HG03571 (cell line): Measurements from ENCODE around the gene SST.

Source experiments
- ATAC-seq: cut with Tn5 transposase; IDR thresholded peaks from one replicate; pipeline ENCODE4 v1.9.1; 2021; ENCODE audit not compliant: unreplicated experiment

SST gene

DNA sequence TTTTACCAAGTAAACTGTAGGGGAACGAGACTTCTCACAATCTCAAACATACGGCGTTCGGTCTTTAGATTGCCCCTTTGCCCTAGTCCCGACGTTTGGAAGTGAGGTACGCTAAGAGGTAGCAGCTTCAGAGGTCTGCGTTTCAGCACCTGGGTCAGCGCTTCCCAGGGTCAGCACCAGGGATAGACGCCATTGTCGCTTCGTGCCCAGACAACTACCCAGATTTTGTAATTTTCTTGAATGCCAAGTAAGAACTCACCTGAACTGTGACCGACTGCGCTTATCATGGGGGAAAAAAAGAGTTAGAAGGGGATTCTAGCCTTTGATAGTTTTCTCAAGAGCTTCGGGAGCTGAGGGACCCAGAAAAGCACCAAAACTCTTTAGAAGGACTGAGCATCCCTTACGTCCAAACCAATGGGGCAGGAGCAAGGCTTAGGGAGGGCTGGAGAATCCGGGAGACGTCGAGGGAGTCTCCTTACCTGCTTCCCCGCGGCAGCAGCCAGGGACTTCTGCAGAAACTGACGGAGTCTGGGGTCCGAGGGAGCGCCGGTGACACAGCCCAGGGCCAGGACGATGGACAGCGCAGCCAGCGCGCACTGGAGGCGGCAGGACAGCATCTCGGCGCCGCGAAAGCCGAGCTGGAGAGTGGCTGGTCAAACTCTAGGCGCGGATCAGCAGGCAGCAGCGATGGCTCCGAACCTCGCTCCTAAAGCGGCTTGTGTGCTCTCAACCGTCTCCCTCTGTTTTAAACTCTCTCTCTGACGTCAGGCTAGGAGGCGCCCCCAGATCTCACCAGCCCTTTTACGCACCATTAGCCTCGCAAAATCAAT lies at the start of gene SST:
SST (minus strand) TSS at position 720 of the 830 bp plus-strand sequence; CDS start at position 617, 103 bp downstream.
- ATAC-seq, result no peak

DNA sequence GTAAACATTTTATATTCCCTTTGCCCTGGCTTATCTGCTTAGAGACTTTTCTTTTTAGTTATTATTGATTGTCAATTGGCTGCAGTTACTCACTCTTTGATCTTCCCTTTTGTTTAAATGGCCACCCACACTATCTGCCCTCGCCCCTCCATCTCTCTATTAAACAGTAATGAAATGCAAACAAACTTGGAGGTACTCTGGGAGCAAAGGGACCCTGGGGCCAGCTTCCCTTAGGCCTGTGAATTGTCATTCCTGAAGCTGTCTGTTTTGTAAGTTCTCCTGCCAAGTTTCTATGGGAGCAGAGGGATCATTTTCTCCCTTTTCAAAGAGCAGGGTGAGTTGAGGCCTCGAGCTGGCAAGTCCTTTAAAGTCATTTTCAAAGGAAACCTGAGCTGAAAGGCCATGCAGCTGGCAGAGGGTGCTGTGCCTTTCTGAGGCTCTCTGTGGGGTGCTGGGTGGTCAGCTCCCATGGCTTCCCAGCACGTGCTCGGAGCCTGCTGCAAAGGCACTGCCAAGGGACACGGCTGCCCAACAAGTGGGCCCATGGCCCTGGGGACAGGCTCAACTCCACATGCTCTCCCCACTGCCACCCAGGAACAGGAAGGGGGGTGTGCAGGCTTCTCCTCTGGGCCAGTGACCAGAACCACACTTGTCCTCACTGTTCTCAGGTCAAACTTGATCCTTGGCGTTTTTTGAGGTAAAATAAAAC lies 49.6 kb upstream of the SST start:
- ATAC-seq, result no peak

DNA sequence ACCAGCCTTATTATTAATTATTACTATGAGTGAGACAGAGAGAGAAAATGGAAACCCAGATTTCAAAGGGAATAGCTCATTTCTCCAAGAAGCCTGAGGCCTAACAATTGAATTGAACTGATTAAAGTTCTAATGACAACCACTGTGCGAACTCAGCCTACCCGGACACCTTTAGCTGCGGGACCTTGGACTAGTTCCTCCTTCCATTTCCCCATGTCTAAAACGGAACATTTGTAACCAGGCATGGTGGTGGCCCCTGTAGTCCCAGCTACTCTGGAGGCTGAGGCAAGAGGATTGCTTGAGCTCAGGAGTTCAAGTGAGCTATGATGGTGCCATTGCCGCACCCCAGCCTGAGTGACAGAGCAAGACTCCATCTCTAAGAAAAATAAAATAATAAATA lies 48.6 kb upstream of the SST start:
- ATAC-seq, result no peak

DNA sequence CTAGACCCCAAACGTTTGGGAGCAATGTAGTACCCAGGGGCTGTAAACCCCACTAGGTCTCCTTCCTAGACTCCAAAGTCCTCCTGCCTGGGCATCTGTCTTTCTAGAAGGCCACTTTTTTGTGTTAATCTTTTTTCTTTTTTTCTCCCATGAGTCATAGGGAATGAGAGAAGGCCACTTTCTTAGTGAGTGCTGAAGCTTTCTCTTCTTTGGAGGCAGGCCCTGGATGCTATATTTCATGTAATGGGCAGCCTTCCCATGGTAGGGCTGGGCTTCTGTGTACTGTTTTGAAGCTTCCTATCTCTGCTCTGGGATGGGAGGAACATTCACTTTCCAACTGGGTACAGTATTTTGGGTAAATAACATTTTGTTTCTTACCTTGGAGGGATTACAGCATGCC lies 47.4 kb upstream of the SST start:
- ATAC-seq, result no peak

DNA sequence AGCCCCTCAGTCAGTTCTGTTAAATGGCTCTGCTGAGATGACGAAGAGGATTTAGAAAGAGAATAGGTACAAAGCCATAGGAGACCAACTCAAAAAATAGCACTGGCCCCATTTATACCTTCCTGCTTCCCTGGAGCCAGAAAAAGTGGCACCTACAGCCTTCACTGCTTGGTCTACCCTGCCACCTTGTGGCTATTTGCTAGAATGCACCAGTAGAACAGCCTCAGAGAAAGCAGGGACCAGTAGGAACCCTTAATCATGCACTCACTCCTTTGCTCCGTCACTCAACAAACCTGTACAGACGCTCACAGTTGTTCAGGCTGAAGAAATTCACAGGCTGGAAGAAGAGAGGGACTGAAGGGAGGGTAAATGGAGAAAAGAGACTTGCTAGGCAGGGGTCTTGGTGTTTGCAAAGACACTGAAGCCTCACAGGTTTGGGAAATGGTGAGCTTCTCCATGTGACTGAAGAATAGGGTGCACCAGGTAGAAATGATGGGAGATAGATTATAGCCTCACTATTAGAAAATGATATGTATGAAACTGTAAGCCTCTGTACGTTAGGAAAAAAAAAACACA lies 44.3 kb upstream of the SST start:
- peak; percentile 81 for ATAC-seq

DNA sequence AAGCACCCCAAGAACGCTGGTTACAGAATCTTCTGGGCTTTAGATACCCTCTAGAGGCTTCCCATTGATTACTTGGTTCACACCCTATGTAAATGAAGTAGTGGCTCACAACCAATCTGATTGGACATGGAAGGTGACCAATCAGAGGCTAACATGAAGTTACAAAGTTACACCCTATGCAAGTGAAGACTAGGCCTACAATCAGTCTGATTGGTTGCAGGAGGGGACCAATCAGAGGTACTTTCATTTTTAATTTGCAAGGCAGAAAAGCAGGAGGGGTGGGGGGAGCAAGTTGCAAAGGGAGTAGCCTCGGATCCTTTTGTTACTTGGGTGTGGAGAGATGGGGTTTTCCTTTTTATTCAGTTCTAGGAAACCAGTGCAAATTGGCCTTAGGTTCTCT lies 43.3 kb upstream of the SST start:
- no peak for ATAC-seq

DNA sequence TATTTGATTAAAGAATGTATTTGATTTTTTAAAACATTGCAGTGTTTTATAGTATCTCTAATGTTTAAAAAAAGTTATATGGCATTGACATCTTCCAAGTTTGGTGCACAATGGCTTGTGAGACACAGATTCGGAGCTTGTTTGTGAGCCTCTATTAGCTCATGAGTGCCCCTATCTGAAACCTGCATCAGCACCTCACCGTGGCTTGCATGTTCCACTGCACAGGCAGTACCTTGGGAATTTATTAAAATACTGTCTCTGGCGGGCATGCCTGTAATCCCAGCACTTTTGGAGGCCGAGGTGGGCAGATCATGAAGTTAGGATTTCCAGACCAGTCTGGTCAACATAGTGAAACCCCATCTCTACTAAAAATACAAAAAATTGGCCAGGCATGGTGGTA lies 39.0 kb upstream of the SST start:
- ATAC-seq, result no peak

DNA sequence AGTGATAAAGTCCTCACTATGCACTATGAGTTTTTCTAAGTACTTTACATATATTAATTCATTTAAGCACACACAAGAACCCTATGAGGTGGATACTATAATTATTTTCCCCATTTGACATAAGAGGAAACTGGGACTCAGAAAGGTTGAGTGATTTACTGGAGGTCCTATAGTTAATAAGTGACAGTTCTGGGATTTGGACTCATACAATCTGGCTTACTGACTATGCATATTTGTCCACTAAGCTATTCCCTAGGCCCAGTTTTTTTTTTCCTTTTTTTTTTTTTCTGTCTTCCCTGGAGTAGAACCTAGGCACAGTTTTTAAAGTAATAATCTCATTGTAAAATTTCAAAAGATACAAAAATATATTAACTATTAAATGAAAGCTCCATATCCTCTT lies 38.5 kb upstream of the SST start:
- ATAC-seq, result no peak

DNA sequence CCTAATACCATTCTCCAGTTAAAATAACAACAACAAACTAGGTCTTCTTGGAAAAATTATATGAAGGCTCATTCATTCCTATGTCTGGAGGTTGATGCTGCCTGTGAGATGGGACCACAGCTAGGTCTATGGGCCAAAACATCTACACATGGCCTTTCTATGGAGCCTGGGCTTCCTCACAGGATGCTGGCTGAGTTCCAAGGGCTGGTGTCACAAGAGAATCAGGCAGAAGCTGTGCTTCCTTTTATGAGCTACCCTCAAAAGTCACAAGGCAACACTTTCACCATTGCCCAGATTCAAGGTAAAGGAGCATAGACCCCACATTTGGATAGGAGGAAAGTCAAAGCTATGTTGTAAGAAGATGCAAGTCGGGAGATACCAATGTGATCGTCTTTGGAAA lies 36.8 kb upstream of the SST start:
- ATAC-seq, result no peak

DNA sequence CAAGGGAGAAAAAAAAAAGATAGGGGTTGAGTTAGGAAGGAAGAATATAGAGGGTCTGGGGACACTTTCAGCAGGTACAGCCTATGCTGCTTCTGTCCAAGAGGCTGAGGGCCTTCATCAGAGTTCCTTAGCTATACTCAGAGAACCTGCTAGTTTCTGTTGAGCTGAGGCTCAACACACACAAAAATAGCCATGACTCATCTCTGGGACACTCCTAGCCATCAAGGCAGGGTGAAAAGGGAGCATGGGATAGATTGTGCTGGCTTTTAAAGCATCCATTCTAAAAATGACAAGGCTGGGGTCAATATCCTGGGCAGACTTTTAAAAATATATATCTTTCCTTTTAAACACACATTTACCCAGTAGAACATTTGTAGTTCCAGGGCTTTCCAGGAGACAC lies 35.0 kb upstream of the SST start:
- no peak for ATAC-seq

DNA sequence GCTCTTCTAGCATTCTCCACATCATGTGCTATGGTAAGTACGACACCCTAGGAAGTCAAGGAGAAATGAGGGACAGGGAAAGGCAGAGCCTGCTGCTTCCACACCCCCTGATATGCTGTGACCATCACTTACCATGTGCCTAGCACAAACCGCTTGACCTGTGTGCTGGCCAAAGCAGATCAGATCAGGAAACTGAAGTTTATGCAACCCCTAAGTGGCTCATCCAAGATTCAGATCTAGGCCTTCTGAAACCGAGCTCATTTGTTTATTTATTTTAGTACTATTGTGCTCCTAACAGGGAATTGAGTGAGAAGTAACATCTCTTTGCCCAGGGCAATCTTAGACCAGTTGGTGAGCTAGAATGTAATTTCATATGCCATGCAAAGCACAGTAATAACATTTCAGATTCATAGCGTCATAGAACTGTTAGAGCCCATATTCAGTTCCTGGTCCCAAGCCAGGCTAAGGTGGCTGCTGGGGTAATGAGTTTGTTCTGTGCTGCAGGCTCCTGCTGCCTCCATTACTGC lies 32.4 kb upstream of the SST start, which contains the start of gene RTP2:
RTP2 (minus strand) TSS at position 51 of the 527 bp plus-strand sequence. CDS start 429 bp downstream, outside the sequence.
- no peak for ATAC-seq

DNA sequence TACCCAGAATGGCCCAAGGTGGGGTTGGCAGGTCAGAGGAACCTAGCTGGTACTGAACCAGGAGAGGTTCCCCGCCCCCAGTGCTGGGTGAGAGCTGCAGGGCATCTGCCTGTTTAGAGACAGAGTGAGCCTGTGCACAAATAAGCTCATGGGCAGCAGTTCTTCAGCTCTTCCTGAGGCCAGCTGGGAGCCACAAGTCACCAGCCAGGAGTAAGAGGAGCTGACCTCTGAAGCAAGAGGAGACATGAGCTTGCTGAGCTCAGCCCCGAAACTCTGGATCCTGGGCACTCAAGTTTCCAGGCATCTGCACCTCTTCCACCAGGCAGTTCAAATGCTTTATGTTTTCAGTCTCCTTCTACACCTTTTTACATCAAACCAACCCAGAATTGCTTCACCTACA lies 30.1 kb upstream of the SST start:
- no peak for ATAC-seq

DNA sequence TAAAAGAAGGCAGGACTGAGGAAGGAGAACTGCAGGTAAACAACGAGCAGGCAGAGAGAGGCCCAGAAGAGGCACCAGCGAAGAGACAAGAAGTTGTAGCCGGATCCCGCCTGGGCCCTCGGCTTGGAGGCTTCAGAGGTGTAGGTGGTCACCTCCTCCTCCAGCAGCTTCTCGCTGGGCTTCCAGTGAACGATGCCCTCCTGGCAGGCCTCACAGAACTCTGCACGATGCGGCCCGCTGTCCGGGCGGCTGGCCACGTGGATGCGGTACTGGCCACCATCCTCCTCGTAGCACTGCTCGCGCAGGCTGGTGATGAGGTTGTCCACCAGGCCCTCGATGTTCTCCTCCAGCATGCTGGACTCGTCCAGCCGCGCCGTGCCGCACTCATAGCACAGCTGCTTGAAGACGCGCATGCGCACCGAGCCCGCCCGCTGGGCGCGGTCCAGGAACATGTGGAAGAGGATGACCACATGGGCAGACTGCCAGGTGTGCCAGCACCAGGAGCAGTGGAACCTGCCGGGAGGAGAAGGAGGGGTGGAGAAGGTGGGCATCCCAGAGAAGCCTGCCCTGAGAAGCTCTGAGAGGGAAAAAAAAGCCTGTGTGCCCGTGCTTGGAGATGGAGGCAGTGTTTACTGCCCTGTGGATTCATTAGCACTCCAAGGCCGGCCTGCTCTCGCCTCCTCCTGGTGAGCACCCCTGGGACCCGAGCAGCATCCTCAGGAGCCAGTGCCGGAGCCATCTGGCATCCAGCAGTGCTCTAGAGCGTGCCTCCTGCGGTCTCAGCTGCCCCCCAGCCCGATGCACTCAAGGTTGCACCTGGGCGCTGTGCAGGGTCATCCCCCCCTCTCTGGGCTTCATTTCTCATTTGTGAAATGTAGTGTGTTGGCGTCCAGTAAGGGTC lies 28.6 kb upstream of the SST start:
- ATAC-seq, result no peak

DNA sequence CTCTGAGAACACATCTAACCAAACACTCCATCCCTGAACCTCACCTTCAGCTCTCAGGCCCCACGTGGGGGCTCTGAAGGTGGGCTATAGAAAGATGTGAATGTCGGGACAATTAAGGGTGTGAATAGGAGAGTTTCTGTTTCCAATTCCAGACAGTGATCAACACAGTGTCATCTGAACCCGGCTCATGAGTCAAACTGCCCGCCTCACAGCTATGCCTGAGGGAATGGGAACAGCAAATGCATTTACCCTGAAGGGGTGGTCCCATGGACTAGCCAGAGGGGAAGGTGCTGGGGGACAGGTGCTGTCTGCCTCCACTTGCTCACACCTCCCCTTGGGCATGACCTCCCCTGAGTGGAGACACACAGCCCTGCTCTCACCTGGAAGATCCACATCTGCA lies 25.8 kb upstream of the SST start:
- ATAC-seq, result no peak

DNA sequence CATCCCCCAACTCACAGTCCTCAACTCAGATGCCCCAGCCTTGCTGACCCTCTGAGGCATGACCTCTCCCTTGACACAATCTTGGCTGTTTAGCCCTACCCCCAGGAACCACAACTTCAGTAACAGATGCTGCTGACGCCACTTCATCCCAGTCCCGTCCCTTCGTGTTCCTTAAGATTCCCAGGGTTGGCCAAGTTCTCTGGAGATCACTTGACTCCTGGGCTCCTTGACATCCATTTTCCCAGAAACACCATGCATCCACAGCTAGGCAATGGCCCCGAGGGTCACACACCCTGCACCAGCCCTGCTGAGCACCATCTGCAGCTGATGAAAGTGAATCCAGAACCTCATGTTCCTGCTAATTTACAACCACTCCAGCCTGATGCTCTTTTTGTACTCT lies 25.3 kb upstream of the SST start:
- no peak for ATAC-seq

DNA sequence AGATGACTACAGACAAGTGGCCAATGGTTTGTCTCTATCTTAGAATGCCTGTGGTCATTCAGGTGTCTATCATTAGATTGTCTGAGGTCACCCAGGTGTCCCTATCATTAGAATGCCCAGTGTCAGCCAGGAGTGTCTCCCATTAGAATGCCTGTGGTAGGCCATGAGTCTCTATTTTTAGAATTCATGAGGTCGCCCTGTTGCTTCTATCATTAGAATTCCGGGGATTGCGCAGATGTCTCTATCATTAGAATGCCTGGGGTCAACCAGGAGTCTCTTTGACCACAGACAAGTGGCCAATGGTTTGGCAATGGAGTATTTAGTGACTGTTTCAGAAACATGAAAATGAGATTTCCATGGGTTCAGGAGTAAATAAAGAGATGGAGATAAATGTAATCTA lies 24.6 kb upstream of the SST start:
- ATAC-seq, result no peak

DNA sequence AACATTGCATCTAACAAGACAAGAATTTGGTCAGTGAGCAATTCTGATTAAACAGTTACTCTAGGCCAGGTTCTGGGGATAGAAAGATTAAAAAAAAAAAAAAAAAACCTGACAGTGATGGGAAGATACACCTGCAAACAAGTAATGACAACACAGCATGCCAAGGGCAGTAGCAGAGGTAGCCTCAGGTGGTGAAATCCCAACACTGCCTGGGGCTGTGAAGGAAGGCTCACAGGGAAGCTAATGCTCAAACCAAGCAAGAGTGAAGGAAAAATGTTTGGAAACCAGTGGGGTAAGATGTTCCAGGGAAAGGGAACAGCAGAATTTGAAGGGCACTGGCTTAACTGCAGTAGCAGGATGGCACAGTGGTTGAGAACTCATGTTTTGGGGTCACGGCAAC lies 23.2 kb upstream of the SST start:
- no peak for ATAC-seq

DNA sequence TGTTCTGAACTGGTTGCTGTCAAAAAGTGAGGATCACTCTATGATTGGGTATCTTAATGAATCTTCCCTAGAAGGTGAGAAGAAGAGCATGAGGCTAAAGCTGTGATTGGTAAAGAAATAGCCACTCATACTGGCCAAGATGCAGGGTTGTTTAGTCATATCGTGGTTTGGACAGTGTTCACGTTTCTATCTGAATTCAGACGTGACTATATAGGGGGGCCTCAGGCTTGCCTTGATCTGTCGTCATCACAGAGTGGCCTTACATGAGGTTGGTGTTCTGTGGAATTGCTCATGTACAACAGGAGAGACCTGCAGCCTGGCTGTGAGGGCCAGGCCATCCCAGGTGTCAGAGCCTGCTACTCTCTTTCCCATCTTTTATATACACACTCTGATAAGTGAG lies 19.8 kb upstream of the SST start:
- no peak for ATAC-seq

DNA sequence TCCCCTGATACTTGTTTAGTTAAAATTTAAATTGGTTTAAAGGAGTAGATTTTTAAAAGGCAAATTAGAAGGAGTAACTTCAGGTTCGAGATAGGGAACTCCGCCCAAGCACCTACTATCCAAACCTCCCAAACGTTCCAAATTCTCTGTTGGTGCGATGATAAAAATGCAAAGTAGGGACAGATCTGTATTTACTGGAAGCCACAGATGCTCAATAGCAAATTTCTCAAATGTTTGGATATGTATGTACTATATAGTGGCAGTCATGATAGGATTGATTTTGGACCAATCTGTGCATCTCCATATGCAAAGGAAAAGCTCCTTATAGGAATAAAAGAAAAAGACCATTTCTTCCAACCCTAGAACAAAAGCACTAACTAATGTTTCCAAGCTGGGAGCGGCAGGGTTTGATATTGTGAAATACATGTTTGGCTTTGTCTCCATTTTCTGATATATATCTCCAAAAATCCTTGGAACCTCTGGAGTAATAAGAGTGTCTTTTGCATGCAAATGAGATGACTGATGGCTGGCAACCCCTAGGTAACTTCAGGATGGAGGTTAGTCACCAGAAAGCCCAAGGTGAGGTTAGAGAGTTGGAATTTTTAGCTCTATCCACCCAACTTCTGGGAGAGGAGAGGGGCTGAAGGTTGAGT lies 16.6 kb upstream of the SST start:
- ATAC-seq, result no peak

DNA sequence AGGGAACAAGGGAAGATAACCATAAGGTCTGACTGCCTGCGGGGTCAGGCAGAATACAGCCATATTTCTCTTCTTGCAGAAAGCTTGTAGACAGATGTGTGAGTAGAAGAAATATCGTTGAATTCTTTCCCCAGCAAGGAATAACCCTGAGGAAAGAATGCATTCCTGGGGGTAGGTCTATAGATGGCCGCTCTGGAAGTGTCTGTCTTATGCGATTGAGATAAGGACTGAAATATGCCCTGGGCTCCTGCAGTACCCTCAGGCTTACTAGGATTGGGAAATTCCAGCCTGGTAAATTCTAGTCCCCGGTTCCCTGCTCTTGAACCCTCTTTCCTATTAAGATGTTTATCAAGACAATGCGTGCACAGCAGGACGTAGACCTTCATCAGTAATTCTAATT lies 15.8 kb upstream of the SST start:
- no peak for ATAC-seq
